ENCODE measurements around the gene SACS.

SACS gene

GRCh38 chr13:23433171-23434153, at the start of gene SACS:
TSS of gene SACS (minus strand) at chr13:23433702. CDS start at chr13:23411239, 22,463 bp downstream.
- peak; percentile 75 for DNase-seq (ENCODE audit: low spot score)

DNA sequence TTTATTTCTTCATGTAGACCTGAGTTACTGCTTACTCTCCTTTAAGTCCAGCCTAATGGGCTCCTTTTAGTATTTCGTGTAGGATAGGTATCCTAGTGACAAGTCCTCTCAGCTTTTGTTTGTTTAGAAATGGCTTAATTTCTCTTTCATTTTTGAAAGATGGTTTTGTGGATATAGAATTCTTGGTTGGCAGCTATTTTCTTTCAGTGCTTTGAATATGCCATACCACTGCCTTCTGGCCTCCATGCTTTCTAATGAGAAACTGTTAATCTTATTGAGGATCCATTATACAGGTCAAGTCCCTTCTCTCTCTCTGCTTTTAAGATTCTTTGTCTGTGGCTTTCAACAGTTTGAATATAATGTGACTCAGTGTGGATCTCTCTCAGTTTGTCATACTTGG, 46.8 kb upstream of the SACS start:
- DNase-seq (ENCODE audit: low spot score): no peak

DNA sequence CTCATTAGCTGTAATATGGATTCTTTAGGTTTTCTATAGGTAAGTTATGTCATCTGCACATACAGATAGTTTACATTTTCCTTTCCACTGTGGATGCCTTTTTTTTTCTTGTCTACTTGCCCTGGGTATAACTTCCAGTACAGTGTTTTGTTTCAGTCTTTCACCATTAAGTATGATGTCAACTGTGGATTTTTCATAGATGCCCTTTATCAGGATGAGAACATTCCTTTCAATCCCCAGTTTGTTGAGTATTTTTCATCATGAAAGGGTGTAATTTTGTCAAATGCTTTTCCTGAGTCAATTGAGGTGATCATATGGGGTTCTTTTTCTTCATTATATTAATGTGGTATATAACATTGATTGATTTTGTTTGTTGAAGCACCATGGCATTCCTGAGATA, 43.6 kb upstream of the SACS start:
- no peak for DNase-seq (ENCODE audit: low spot score)

DNA sequence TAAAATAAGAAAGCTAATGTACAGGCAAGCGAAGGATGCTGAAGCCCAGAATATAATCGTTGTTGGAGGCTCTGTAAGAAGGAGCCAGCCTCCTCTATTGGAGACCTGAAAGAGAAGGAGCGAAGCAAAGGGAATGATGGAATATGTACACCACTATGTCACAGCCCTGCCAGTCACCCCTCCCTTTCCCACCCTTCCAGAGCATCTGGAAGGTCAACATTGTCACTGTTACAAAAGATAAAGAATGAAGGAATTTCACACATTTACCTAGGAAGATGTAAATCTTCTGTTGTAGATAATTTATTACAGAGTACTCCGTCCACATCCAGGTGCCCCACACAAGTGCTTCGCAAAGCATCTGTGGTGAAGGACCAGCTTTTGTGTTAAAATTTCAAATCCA, 39.7 kb upstream of the SACS start:
- DNase-seq (ENCODE audit: low spot score): no peak

GRCh38 chr13:23472189-23472588, 38.7 kb upstream of the SACS start:
- DNase-seq (ENCODE audit: low spot score): no peak

DNA sequence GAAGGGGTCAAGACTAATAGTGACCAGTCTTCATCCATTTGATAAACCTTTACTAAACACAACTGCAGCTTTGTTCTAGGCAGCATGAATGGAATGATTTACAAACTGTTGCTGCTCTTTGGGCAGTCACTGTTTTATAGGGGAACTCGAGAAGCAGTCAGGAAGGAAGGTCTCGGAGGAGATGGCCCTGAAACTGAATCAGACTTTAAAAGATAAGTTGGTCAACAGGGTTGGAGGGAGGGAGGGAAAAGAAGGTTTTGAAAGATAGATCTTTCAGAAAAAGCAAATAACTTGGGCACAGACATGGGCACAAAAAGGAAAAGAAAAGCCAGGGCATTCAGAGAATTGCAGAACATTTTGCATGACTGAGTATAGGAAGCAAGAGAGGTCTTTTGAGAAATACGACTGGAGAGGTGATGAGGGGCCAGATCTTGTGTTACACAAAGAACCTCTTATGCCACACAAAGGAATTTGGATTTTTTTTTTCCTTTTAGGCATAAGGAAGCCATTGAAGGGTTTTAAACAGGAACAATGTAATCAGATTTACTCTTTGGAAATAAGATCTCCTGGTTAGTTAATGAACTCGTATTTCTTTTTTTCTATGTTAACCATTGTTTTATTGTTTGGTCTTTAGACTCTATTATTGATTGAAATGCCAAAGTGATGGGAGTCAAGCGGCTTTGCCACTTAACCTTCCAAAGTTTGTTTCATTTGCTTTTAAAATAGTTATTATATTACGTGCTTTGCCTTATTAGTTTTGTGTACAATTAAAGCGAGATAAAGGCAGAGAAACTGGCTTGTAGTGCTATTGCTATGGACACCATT, 37.5 kb upstream of the SACS start:
- DNase-seq (ENCODE audit: low spot score): no peak

GRCh38 chr13:23469951-23470421, 36.5 kb upstream of the SACS start:
- no peak for DNase-seq (ENCODE audit: low spot score)

GRCh38 chr13:23468811-23469210, 35.3 kb upstream of the SACS start:
- DNase-seq (ENCODE audit: low spot score): no peak

DNA sequence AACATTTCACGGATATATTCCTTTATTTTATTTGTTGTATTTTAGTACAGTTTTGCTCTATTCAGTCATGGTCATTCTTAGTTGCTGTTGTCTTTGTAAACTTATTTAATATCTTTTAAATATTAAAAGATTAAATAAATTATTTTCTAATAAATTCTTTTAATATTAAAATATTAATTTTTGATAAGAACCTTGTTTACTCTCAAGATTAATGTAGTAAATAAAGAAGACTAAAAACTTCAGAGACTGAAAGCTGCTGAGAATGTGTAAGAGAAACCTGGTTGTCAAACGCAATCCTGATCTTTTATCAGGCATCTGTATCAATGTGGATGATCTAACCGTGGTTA, 34.4 kb upstream of the SACS start:
- no peak for DNase-seq (ENCODE audit: low spot score)

GRCh38 chr13:23467048-23467931, 33.8 kb upstream of the SACS start:
- DNase-seq (ENCODE audit: low spot score): no peak

DNA sequence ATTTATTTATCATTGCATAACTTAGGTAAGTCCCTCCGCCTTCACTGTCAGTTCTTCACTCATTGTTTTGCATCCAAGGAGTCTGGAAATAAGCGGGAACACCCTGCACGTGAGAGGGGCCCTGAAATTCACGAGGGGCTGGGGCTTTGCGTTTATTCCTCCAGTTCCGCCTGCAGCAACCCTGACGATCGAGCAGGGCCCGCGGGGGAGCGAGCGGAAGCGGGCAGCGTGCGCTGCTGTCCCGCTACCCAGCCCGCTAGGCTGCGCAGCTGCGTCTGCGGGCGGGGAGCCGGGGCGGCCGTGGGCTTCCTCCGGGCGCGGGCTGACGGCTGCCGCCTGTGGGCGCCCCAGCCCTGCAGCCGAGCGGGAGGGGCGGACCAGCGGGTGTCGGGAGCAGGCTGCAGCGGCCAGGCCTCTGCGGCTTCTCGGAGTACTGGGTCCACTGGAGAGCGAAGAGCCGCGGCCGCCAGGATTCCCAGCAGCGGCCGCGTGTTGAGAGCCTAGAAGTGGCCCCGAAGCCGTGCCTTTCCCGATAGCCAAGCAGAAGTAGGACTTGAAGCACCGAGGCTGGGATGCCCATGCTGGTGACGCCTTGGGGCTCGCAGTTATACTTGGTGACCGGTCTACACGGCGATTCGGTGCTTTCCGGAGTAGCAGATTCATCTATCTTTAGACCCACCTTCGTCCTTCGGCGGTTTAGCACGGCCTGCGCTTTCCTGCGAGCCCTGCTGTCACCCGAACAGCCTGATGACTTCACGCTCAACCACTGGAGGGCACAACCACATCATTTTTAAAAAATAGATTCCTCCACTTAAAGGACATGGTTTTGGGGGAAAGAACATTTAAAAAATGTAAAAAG, 32.9 kb upstream of the SACS start:
- peak; percentile 76 for DNase-seq (ENCODE audit: low spot score)

DNA sequence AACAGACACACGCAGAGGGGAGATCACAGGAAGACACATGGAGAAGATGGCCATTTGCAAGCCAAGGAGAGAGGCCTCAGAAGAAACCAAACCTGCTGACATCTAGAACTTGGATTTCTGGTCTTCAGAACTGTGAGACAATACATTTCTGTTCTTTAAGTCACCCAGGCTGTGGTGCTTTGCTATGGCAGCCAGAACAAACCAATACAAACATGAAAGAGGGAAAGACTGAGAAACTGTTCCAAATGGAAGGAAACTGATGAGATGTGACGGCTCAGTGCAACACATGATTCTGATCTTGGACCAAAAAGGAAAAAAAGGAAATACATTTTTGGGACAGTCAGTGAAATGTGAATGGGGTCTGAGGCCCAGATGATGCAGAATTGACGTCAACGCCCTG, 30.2 kb upstream of the SACS start:
- no peak for DNase-seq (ENCODE audit: low spot score)

- DNase-seq (ENCODE audit: low spot score): no peak
These were observed 29.5 kb upstream of the SACS start for GRCh38 chr13:23462815-23463559.

DNA sequence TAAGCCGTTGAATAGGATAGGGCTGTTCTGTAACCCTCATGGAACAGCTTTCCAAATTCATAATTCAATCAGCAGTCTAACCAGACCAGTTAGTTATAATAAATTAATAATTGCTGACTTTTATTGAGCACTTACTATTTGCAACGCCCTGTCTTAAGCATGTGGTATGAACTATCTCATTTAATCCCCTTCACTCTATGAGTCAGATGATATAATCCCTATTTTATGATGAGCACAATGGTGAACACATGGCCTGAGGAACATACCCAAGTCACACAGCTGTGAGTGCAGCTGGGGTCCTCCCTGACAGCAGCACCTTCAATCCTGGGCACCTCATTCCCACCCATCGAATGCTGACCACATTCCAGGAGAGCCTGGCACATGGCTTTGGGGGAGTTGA, 28.0 kb upstream of the SACS start:
- no peak for DNase-seq (ENCODE audit: low spot score)

- DNase-seq (ENCODE audit: low spot score): no peak
These were observed 27.4 kb upstream of the SACS start for GRCh38 chr13:23460921-23461320.

- DNase-seq (ENCODE audit: low spot score): no peak
These were observed 26.8 kb upstream of the SACS start for GRCh38 chr13:23460309-23460708.

DNA sequence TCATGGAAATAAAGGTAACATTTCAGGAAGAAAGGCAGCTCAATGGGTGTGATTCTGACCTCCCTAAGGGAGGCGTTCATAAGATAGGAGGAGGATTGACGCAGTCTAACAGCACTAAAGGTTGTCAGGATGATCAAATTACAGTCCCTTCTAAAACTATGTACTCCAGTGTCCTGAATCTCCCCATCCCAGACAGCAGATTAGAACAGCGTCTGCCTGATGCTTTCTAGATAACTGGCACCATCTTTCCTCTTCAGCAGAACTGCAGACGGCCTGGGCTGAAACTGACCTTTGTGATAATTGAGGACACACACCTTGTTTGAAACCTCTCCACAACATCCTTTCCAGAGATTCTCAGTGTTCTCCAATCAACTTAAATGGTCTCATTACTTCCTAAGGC, 25.5 kb upstream of the SACS start:
- no peak for DNase-seq (ENCODE audit: low spot score)

GRCh38 chr13:23456437-23457210, 23.1 kb upstream of the SACS start:
- no peak for DNase-seq (ENCODE audit: low spot score)

DNA sequence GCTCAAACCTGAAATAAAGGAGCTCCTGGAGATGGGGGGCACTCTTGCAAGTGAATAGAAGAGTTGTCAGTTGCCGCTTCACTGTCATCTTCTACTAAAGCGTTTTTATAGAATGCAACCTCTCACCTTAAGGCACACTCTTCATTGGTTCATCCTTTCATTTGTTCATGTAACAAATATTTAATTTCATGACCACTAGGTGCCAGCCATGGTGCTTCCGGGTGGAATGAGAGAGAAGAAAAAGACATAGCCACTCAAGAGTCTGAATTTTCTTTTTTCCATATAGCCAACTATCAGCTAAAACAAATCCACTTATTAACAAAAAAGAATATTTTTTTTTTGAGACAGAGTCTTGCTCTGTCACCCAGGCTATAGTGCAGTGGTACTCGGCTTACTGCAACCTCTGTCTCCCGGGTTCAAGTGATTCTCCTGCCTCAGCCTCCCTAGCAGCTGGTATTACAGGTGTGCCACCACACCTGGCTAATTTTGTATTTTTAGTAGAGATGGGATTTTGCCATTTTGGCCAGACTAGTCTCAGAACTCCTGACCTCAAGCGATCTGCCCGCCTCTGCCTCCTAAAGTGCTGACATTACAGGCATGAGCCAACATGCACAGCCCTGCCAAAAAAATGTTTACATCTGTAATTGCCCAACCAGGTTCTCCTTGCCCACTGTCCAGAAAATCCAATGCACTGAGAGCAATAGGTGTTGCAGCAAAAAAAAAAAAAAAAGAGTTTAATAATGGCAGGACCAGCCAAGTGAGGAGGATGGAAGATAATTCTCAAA, 22.1 kb upstream of the SACS start:
- no peak for DNase-seq (ENCODE audit: low spot score)
